Prostate gland (tissue), 2 donors: ENCODE measurements around the gene SLC49A3. TPM values are rescaled to one million over a fixed set of nuclear protein-coding genes. Genes with fewer than 3 reads are reported as not detected.

Source experiments
- DNase-seq: peaks from one replicate; pipeline ENCODE4 v3.0.0-alpha.2; 2019; ENCODE audit warnings: low spot score
- H3K27ac ChIP-seq, 2 donors: fragments of 200-600 bp; sonication (generic); 2 replicates each; pipeline ENCODE4 v1.5.1; 2017 to 2019
- H3K27me3 ChIP-seq: fragments of 200-600 bp; sonication (generic); replicated peaks from 2 replicates; pipeline ENCODE4 v1.5.1; 2019; ENCODE audit not compliant: insufficient read depth
- H3K36me3 ChIP-seq, 2 donors: fragments of 200-600 bp; sonication (generic); 1 replicate in 1 of 2; 2 replicates in 1 of 2; pipeline versions ENCODE4 v1.5.1 to v1.8.1; 2017 to 2019
- H3K4me1 ChIP-seq: fragments of 200-600 bp; sonication (generic); replicated peaks from 2 replicates; pipeline ENCODE4 v1.5.1; 2019
- H3K4me3 ChIP-seq, 2 donors: fragments of 200-600 bp; sonication (generic); 2 replicates each; pipeline ENCODE4 v1.5.1; 2017 to 2019
- H3K9me3 ChIP-seq: fragments of 200-600 bp; sonication (generic); 2 replicates; pipeline ENCODE4 v1.5.1; 2017
- CTCF ChIP-seq, 4 experiments: fragments of 200-600 bp in 2 of 4; fragments of 450-650 bp in 2 of 4; sonication (generic) in 2 of 4; IDR thresholded peaks; 1 replicate in 3 of 4; 2 replicates in 1 of 4; pipeline ENCODE4 v1.5.1; 2016 to 2019; ENCODE audit warnings: antibody characterized with exemption in 4 of 4, mild to moderate bottlenecking in 2 of 4, moderate library complexity in 2 of 4
- POLR2A ChIP-seq: fragments of 450-650 bp; IDR thresholded peaks from one replicate; pipeline ENCODE4 v1.6.1; 2016; ENCODE audit warnings: antibody characterized with exemption, mild to moderate bottlenecking
- POLR2AphosphoS5 ChIP-seq: sonication (generic); formaldehyde crosslinking; IDR thresholded peaks from one replicate; pipeline ENCODE4 v1.6.1; 2017; ENCODE audit warnings: antibody characterized with exemption
- WGBS: methylation state at CpG from one replicate; pipeline ENCODE4 v1.1.5; 2018; 5-methylcytosine and 5-hydroxymethylcytosine counted together
- intact Hi-C: fragments of 100-400 bp; cut with DNase I; formaldehyde crosslinking; loops from one replicate; pipeline ENCODE4 v1.14.2; 2022
- total RNA-seq, 2 donors: library from RNA; depleted of rRNA; stranded (reverse); fragments of >200 nt; gene quantifications; one replicate each; pipeline ENCODE4 v1.1.0, GENCODE V29; 2016

SLC49A3 gene
- total RNA-seq, 2 donors from 2014 or later, result 2.6 to 11.0 TPM

- H3K4me1 ChIP-seq, result no peaks in the 10 kb centered on the region
- H3K4me3 ChIP-seq, result no peak overlapping the region
- no peak overlapping the region for H3K27ac ChIP-seq
- TF ChIP-seq CTCF (IDR thresholded peaks at IDR 0.05), result no peak
- TF ChIP-seq POLR2A, result no peak
- no peak for TF ChIP-seq POLR2AphosphoS5
- 49% methylated on average over 10 of the region's 10 CpGs for WGBS
- no peak for DNase-seq
- no peaks in the 10 kb centered on the region for H3K9me3 ChIP-seq
- H3K36me3 ChIP-seq, result peaks cover 0 to 6% of the 10 kb centered on the region in 2 donors
- intact Hi-C loops, result no loop called here
- no peaks in the 10 kb centered on the region for H3K27me3 ChIP-seq
These were observed 21.4 kb downstream of the SLC49A3 start for GRCh38 chr4:667545-667925.

- TF ChIP-seq POLR2AphosphoS5, result no peak
- TF ChIP-seq CTCF (IDR thresholded peaks at IDR 0.05), result no peak
- no peak for TF ChIP-seq POLR2A
- Histone ChIP-seq H3K36me3 (peaks cover 0 to 5% of the 10 kb centered on the region in 2 donors), H3K27me3 (no peaks in the 10 kb centered on the region), H3K4me3 (no peak overlapping the region), H3K27ac (no peak overlapping the region), H3K9me3 (no peaks in the 10 kb centered on the region), H3K4me1 (no peaks in the 10 kb centered on the region)
- no peak for DNase-seq
- intact Hi-C loops, result no loop called here
- 83% methylated on average over 26 of the region's 28 CpGs for WGBS
These were observed 22.0 kb downstream of the SLC49A3 start for GRCh38 chr4:666822-667544.

- Histone ChIP-seq H3K27ac (no peak overlapping the region), H3K4me3 (no peak overlapping the region), H3K4me1 (no peaks in the 10 kb centered on the region), H3K27me3 (no peaks in the 10 kb centered on the region), H3K36me3 (no peaks in the 10 kb centered on the region), H3K9me3 (no peaks in the 10 kb centered on the region)
- 83% methylated on average over 20 of the region's 22 CpGs for WGBS
- no peak for DNase-seq
- TF ChIP-seq POLR2AphosphoS5 (no peak), CTCF (IDR thresholded peaks at IDR 0.05) (no peak), POLR2A (no peak)
- intact Hi-C loops, result no loop called here
These were observed 22.5 kb downstream of the SLC49A3 start for GRCh38 chr4:666436-666810.

GRCh38 chr4:665751-666435, 23.1 kb downstream of the SLC49A3 start:
- Histone ChIP-seq H3K4me3 (no peak overlapping the region), H3K9me3 (no peaks in the 10 kb centered on the region), H3K4me1 (no peaks in the 10 kb centered on the region), H3K36me3 (no peaks in the 10 kb centered on the region), H3K27me3 (no peaks in the 10 kb centered on the region), H3K27ac (no peak overlapping the region)
- DNase-seq, result no peak
- TF ChIP-seq POLR2AphosphoS5 (no peak), POLR2A (no peak), CTCF (IDR thresholded peaks at IDR 0.05) (no peak)
- WGBS, result 78% methylated on average over 18 of the region's 22 CpGs
- intact Hi-C loops, result no loop called here

GRCh38 chr4:665381-665750, 23.6 kb downstream of the SLC49A3 start:
- Histone ChIP-seq H3K27me3 (no peaks in the 10 kb centered on the region), H3K9me3 (no peaks in the 10 kb centered on the region), H3K27ac (no peak overlapping the region), H3K4me1 (no peaks in the 10 kb centered on the region), H3K4me3 (no peak overlapping the region), H3K36me3 (no peaks in the 10 kb centered on the region)
- TF ChIP-seq POLR2A (no peak), POLR2AphosphoS5 (no peak), CTCF (IDR thresholded peaks at IDR 0.05) (no peak)
- intact Hi-C loops, result no loop called here
- WGBS, result 91% methylated on average over 12 of the region's 12 CpGs
- no peak for DNase-seq
